Activated CD4-positive, CD25-positive, alpha-beta regulatory T cell treated with anti-CD3 and anti-CD28 coated beads, Interleukin-2, amount 50 U/mL, for 16 hours (primary cell): ENCODE measurements around the gene ESR2.

Experiments
- DNase-seq: peaks from one replicate; pipeline ENCODE4 v3.0.0-alpha.2; 2020; ENCODE audit warnings: low read depth, low spot score

The ESR2 gene

DNA sequence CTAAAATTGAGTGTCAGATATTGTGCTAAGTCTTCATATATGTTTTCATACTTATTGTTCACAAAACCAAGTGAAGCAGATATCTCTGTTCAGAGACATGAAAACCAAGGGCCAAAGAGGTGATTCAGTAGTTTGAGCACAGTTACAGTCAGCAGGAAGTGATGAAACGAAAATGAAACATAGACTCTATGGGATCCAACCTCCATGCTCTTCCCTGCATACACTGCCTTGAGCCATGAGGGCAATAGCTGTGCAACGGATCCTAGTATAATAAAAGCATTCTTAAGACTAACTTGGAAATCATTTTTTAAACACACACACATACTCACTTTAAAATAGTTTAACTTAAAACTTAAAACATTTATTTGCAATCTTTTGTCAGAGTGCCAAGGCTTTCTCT, 27.9 kb downstream of the ESR2 start:
- DNase-seq = no peak

DNA sequence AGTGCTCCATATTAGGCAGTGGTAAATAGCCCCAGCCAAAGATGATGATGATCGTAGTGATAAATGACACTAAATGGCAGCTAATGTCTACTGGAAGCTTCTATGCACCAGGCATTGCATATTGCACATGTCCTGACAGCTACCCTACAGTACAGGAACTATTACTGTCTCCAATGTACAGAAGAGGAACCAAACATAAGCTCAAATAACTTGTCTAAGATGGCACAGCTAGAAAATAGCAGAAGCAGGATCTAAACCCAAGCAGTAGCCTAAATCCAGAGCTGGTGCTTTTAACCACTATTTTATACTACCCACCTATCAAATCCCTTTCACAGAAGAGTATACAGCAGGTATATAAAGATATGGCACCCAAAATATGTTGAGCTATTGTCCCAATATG, 28.9 kb downstream of the ESR2 start:
- DNase-seq = no peak

DNA sequence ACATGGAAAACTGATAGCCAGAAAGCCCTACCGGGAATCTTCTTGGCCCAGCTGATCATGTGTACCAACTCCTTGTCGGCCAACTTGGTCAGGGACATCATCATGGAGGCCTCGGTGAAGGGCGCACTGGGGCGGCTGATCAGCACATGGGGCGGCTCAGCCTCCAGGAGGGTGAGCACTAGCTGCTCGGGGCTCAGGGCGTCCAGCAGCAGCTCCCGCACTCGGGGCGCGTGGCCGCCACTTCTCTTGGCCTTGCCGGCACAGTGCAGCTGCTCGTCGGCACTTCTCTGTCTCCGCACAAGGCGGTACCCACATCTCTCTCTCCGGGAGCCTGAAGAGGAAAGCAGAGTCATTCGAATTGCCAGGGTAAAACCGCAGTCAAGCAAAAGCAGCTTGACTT, 33.8 kb downstream of the ESR2 start:
- no peak for DNase-seq

DNA sequence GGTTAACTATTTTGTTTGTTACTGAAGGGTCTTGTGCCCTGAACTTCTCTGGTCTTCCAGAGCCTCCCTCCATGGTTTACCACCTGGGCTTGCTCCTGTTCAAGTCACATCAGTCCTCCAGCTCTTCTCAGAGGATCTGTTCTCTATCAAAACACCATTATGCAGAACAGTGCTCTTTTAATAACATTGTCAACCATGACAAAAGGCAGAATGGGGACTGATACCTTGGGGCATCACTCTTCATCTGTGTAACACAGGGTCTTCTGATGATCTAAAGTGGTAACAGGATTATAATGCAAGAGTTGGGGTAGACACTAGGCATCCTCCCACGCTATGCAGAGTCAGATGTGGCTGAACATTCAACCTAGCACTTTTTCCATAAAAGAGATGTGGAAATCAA, 38.4 kb downstream of the ESR2 start:
- no peak for DNase-seq

DNA sequence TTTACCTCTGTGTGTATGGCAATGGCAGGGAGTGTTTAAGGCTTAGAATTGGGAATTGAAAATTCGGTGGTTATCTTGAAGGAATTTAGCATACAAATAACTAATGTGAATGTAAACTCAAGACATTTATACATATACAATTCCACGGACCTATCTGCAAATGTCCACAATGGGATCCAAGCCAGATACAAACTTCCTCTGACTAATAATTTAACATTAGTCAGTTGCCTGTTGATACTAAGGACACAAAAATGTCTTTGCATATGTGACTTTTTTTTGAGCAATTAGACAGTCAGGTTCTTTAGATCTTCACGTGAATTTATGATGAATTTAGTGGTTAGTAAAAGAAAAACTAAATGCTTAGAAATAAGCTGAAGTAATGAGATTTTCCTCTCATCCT, 40.5 kb downstream of the ESR2 start:
- DNase-seq = no peak

DNA sequence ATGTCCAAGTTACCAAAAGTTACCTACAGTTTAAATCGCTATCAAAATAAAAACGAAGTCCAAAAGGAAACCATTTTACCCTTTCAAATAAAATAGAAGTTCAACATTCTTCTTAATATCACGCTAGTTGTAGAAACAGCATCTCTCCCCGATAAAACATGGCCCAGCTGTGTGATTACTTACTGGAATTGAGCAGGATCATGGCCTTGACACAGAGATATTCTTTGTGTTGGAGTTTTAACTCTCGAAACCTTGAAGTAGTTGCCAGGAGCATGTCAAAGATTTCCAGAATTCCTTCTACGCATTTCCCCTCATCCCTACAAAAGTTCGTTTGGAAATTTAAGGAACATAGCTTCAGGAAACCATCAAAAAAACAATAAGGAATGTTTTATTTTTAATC, 44.8 kb downstream of the ESR2 start:
- DNase-seq = no peak

DNA sequence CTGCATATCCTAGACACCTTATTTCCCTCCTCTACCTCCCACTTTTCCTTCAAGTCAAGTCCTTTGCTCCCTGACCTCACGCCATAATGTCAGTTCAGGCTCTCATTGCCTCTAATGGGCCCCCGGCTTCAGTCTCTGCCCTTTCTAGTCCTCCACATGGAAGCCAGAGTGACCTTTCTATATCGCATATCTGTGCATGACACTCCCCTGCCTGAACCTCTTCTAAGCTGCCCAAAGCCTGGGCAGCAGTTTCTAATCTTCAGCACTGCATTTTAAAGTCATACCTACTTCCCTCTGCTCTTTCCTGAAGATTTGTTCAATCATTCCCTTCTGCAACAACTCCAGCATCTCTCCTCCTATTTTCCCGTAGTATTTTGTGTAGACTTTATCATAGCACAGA, 45.5 kb downstream of the ESR2 start:
- no peak for DNase-seq

DNA sequence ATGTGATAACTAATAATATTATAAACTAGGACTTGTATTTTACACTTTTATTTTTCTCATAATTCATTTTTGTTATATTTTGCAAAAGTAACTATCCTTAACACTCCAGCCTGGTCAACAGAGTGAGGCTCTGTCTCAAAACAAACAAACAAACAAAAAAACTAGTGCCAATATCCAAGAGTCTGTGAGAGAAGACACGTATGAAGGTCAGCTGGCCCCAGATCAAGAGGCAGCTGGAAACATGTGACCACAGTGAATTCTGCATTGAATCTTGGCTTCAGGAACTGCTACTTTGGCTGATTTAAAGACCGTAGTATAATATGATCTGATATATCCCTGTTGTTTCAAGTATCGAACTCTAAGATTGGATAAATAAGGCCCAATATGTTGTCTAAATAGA, 47.0 kb downstream of the ESR2 start:
- DNase-seq = no peak

DNA sequence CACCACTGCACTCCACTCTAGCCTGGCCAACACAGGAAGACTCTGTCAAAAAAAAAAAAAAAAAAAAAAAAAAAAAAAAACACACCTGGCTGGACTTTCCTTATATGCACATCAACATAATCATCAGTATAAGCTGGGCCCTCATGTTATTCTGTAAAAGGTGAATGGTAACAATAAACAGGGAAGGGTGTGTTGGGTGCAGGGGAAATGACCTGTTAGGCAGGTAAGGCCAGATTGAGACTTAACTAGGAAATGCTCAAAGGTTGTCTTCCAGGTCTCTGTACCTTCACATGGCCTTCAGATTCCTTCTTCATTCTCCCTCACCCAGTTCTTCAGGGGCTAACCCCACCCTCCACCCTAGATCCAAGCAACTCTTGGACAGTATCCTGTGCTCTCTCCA, 47.5 kb downstream of the ESR2 start:
- DNase-seq = no peak

DNA sequence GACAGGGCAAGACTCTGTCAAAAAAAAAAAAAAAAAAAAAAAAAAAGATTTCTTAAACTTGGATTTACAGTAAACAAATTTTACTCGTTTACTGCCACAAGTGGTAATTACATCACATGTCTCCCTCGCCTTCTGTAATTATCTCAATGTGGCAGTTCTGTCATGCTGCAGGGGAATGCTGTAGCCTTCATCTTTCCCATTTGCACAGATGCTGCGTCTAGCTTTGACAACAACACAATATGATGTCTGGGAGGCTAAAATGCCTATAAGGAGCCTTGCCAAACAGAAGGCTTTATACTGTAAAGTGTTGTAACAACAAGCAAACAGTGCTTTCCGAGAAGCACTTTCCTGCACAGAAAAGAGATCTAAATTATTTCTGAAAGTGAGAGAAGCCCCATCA, 48.7 kb downstream of the ESR2 start:
- no peak for DNase-seq

DNA sequence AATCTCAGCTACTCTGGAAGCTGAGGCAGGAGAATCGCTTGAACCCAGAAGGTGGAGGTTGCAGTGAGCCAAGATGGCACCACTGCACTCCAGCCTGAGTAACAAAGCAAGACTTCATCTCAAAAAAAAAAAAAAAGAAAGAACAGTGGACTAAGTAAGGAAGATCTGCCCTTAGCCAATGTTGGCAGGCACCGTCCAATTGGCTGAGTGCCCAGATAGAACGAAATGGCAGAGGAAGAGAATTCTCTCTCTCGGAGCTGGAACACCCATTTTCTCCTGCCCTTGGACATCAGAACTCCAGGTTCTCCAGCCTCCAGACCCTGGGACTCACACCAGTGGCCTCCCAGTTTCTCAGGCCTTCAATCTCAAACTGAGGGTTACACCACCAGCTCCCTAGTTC, 49.9 kb downstream of the ESR2 start:
- DNase-seq = no peak

DNA sequence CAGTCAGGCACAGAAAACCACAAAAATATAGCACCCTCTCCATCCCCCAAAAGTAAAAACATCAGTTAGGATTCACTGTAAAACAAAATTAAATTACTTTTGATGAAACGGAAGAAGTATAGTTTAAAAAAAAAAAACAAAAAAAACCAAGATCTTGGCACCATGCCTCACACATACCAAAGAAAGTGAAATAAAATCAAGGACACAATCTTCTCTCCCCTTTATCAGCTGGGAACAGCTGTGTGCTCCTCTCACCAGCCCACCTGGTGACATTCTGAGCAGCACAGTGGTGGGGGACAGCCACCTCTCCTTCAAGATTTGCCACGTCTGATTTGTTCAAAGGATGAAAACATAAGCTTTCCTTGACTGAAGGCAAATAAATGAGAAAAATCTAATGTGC, 55.5 kb downstream of the ESR2 start:
- no peak for DNase-seq

DNA sequence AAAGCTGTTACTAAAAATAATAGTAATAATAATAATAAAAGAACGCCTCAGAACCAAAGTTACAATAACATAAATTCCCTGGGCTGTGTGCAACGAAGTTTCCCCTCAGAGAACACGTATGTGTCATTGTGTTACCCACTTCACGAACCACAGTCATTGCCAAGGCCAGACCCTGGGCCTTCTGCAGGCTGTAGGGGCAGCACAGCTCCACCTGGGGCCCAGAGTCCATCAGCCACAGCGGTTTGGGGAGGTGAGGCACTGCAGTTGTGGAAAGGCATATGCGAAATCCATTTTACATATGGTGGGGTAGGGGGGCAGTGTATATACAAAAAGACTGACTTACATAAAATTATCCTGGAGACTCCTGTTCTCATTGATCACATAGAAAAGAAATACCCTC, 56.1 kb downstream of the ESR2 start:
- DNase-seq = no peak

DNA sequence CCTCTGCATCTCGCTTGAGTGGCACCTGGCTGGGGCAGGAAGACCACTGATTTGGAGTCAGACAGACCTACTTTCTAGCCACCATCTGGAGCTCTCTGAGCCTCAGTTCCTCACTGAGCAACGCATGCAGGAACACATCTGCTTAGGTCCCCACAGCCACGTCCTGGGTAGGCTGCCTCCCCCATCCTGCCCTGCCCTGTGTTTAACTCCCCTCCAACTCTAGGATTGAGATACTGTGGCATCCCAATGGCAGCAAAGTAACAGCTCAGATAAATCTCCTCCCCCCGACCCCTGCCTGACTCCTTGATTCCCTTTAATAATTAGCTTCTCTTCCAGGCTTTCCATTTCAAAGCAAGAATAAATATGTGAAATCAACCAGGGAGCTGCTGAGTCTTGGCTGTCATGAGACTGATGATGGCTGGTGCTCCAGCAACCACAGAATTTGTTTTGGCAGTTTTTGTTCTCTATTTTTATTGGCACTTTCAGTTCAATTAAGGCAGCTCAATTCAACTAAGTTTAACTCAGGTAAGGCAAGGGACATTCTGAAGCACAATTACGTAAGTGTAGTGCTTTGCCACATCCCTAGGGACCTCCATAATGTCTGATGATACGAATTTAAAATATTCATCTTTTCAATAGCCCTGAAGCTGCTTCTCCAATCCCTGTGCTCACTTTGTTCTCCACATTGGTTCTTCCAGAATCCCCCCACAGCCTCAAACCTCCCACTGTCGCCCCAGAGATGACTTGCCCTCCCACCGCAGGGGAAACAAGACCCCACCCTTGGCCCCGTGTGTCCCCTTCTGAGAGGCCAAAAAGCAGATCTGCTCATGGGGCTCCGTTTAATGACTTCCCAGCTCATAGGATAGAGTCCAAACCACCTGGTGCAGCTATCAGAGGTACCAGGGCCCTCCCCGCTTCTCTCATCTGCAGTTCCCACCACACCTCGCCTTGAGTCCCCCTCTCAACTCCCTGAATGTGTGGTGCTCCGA, 58.2 kb downstream of the ESR2 start:
- DNase-seq = no peak

DNA sequence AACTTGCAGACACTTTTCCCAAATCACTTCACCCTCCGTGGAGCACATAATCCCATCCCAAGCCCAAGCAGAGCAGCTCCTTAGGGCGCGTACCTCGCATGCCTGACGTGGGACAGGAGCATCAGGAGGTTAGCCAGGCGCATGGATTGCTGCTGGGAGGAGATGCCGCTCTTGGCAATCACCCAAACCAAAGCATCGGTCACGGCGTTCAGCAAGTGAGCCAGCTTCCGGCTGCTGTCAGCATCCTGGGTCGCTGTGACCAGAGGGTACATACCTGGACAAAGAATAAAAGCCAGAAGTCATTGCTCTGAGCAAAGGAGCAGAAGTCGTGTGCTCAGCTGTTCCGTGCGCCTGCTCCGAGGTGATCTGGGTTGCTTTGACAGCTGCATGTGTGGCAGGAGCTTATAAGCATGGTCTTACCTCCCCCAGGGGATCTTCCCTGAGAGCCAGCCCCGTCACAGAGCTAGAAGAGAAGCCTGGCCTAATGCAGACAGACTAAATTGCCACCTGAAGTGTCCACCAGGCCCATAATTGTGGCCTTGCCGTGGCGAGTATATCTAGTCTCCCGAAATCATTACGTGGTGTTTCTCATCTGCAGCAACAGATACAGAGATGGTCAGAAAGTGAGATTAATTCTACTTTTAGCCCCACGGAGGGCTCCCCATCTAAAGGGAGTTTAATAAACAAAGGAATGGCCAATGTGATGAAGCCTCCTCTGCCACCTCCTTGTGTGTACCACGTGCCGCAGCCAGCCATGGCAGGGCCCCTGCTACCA, 59.1 kb downstream of the ESR2 start:
- no peak for DNase-seq

DNA sequence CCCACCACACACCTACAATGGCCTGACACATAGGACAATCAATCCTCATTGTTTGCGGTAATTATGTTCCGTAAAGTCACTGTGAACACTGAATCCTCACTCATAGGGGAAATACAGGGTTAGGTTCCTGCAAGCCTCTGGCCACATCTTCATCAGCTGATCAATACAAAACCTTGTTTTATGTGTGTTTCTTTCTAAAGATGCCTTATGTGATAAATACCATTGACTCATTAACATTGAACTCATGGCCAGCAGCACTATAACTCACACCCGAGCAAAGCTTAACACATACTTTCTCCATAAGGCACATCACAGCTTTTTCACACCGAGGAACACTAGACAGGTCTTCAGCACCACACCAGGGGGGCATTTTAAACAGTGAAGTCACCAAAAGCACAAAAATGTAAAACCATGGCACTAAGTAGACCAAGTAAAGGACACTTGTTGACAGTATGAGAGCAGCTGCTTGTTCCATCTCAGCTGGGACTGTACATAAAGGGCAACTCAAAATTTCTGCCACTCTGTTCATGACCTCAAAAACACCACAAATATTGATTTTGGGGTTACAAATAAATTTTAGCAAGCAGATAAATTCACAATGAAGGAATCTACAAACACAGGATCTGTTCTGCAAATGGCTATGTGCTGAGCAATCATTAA, 60.5 kb downstream of the ESR2 start:
- DNase-seq = no peak

DNA sequence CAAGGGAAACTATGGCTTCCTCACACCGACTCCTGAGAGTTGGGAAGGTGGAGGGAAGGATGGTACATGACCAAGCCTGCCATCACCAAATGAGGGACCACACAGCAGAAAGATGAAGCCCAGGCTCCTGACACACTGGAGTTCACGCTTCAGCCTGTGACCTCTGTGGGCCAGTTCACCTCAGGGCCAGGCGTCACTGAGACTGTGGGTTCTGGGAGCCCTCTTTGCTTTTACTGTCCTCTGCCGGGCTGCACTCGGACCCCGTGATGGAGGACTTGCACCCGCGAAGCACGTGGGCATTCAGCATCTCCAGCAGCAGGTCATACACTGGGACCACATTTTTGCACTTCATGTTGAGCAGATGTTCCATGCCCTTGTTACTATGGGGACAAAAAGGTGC, 61.2 kb downstream of the ESR2 start:
- DNase-seq = no peak

DNA sequence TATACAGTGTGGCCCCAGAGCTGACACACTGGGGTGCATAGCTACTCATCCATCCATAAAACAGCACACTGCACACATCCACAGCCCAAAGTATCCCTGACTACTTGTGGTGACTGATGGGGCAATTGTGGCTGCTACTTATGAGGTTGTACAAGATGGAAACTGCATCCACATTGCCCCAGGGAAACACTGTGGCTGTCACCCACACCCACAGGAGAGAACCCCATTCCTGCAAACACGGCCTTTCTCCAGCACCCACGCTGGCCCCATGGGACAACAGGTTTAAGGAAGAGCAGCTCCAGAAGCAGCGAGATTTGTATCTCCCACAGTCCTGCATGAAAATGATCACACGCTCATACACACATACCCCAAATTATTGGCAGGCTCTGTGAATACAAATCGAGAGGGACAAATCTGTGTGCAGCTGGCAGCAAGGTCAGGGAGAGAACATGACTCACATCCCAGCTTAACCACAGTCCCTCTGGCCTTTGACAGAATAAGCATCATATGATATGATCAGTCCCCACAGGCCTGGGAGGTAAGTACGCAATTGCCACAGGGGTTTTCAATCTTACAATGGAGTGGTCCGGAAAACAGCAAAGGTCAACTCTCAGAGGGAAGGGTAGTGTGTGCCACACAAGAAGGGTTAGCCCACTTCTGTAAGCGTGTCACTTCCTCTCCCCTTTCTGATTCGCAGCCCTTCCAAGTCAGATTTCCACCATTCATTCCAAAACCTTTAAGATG, 61.9 kb downstream of the ESR2 start:
- no peak for DNase-seq

DNA sequence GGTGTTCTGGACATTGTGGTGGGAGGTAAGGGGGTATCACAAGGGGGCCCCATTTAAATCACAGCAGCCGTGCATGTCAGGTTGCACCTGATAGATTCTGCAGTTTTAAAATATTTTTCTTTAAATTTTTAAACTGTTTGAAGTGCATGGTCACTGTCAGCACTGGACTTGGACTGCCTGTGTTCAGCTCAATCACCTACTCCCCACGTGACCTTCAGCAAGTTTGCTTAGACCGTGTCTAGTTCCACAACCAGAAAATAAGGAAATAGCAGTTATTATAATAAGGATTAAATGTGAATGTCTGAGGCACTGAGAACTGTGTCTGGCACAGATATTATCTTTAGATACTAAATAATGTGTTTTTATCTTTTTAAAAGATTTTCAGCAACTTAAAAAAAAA, 64.7 kb downstream of the ESR2 start:
- DNase-seq = no peak

DNA sequence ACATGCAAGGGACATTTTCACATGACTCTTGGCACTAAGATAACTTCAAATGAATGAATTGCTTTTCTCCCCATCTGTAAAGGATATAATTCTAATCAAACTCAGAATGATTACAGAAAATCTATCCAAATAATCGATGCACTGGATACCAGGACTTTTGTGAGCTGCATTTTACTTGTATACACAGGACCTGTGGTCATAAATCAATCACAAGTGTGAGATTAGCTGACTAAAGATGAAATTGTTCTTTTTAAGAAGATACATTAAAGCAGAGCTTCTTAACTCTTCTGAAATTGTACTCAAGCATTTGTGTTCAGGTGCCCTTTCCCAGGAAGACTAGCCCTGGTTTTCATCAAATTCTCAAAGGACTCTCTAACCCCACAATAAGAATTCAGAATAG, 66.3 kb downstream of the ESR2 start:
- no peak for DNase-seq

DNA sequence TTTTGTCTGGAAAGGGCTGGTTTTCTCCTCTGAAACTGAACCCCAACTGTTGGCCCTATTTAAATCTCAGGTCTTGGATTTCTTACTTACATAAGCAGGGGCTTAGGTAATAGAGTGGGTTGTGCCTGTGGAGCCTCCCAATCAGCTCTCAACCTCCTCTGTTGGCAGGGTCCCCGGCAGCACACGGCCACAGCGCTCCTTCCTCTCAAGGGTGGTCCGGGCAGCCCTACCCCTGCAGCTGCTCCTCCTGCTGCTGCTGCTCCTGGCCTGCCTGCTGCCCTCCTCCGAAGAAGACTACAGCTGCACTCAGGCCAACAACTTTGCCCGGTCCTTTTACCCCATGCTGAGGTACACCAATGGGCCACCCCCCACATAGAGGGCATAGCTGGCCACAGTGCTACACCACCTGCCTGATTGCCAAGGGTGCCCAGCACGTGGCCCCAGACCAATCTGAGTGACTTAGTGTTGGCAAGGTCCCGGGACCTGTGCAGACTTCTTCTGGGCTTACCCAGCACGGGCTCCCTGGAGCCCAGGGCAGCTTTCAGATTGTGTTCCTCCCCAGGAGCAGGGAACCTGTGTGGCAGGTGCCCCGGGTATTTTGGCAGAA, 68.9 kb downstream of the ESR2 start:
- no peak for DNase-seq
